ENCODE measurements around the gene ACSF2. TPM values are rescaled to one million over a fixed set of nuclear protein-coding genes. Genes with fewer than 3 reads are reported as not detected.

ACSF2 gene
- total RNA-seq, 4 donors from 2014 or later: 97.3 to 193 (median 143) TPM

- no peaks in the 10 kb centered on the region for H3K27me3 ChIP-seq
- WGBS, 2 donors: 47 to 54% methylated on average over 6 of the region's 6 CpGs
- intact Hi-C loops (cut with DNase I): no loop called here
- H3K4me3 ChIP-seq (replicated peaks in 1 of 3): no peak overlapping the region
- TF ChIP-seq CTCF (IDR thresholded peaks at IDR 0.05): no peak
- no peak for TF ChIP-seq POLR2A (IDR thresholded peaks at IDR 0.05)
- H3K36me3 ChIP-seq: no peaks in the 10 kb centered on the region
- H3K4me1 ChIP-seq: peaks cover 25 to 35% of the 10 kb centered on the region in 2 donors
- no peaks in the 10 kb centered on the region for H3K9me3 ChIP-seq
- H3K27ac ChIP-seq: peak overlapping the region; percentile 16 to 59 (median 51)
- DNase-seq: peak; percentile 92 to 93
These were observed 89.1 kb downstream of the ACSF2 start for GRCh38 chr17:50514936-50515702.

GRCh38 chr17:50517011-50517410, 91.0 kb downstream of the ACSF2 start:
- 83 to 85% methylated on average over 4 of the region's 4 CpGs for WGBS, 2 donors
- H3K27me3 ChIP-seq: no peaks in the 10 kb centered on the region
- no peak overlapping the region for H3K27ac ChIP-seq
- TF ChIP-seq CTCF (IDR thresholded peaks at IDR 0.05) (no peak), POLR2A (IDR thresholded peaks at IDR 0.05) (no peak)
- peaks cover 21 to 23% of the 10 kb centered on the region in 2 donors for H3K4me1 ChIP-seq
- no peaks in the 10 kb centered on the region for H3K36me3 ChIP-seq
- no peak for DNase-seq
- no peaks in the 10 kb centered on the region for H3K9me3 ChIP-seq
- intact Hi-C loops (cut with DNase I): no loop called here
- no peak overlapping the region for H3K4me3 ChIP-seq (replicated peaks in 1 of 3)

DNA sequence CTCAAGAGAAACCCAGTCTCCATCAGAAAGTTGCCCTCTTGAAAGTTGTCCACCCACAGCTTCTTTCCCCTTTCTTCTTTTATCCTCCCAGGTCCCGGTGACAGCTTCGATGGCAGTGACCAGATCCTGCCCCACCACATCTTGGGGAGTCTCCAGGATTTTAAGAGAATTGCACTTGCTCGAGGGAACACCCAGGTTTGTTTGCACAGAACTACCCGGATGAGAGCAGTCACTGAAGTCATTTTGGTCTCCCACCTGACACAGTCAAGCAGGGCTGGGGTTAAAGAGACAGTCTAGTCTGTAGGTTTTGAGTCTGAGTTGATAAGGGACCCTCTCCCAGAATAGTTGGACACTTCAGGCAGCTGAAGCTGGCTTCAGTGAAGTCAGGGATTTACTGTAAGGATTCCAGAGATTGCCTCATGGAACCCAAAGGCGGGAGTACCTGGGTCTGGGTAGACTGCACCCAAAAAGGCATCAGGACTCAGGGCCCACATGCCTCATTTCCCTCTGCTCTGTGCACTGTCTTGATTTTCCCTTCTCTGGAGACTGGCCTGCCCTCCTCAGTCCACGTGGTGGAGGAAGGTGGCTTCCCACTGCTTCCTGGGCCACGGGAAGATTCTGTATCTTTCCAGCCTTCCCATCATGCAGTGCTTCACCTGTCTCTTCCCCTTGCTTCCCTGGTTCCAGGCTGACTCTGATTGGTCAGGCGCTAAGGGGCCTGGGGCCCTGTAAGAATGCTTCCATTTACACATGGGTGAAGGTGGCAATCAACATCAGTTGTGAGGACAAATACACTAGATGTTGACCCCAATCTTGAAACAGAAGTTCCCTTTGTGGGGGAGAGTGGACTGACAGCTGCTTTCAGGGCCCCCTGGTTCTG, 91.7 kb downstream of the ACSF2 start:
- H3K27me3 ChIP-seq: no peaks in the 10 kb centered on the region
- peaks cover 21 to 23% of the 10 kb centered on the region in 2 donors for H3K4me1 ChIP-seq
- no peaks in the 10 kb centered on the region for H3K9me3 ChIP-seq
- WGBS, 2 donors: 63 to 66% methylated on average over 8 of the region's 8 CpGs
- TF ChIP-seq CTCF (IDR thresholded peaks at IDR 0.05) (no peak), POLR2A (IDR thresholded peaks at IDR 0.05) (no peak)
- H3K36me3 ChIP-seq: no peaks in the 10 kb centered on the region
- peak overlapping the region; percentile 43 to 63 (median 47) for H3K27ac ChIP-seq
- intact Hi-C loops (cut with DNase I): no loop called here
- no peak for DNase-seq
- H3K4me3 ChIP-seq (replicated peaks in 1 of 3): no peak overlapping the region

DNA sequence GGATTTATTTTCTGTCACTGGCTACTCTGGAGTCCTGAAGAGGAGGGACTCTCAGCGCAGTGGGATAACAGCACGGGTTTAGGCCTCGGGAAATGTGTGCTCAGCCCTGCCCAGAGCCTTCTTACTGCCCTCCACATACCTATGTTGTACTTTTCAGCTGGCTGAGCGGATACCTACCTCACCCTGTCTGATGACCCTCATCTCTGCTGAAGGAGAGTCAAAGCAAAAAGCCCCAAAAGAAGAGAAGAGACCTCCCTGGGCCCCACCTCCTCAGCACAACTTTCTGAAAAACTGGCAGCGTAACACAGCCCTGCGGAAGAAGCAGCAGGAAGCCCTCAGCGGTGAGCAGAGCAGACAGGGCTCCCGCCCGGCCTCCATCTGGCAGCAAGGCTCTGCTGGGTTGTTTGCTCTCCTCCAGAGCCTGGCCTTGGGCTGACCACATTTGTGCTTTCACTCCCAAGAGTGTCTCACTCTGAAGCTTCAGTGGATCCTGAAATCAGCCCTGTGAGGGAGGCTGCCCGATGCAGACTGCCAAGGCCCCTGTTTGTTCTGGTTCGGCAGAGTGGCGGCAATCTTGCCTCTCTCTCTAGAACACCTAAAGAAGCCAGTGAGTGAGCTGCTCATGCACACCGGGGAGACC, 92.5 kb downstream of the ACSF2 start:
- 47 to 58% methylated on average over 13 of the region's 13 CpGs for WGBS, 2 donors
- no peak overlapping the region for H3K4me3 ChIP-seq (replicated peaks in 1 of 3)
- H3K4me1 ChIP-seq: peaks cover 21 to 23% of the 10 kb centered on the region in 2 donors
- no peaks in the 10 kb centered on the region for H3K36me3 ChIP-seq
- no peaks in the 10 kb centered on the region for H3K9me3 ChIP-seq
- TF ChIP-seq POLR2A (IDR thresholded peaks at IDR 0.05) (no peak), CTCF (IDR thresholded peaks at IDR 0.05) (no peak)
- H3K27ac ChIP-seq: peak overlapping the region; percentile 43 to 63 (median 47)
- H3K27me3 ChIP-seq: no peaks in the 10 kb centered on the region
- intact Hi-C loops (cut with DNase I): no loop called here
- DNase-seq: peak; percentile 76

All from thyroid gland (tissue), 4 donors.